ENCODE results near the gene WFDC11. TPM values are rescaled to one million over a fixed set of nuclear protein-coding genes. Genes with fewer than 3 reads are reported as not detected.
"Not testable (repeated sequence)": the region's sequence is repeated elsewhere in the genome, so short reads cannot be mapped to it uniquely, and the experiment has no call there.

Gene WFDC11
- polyA plus RNA-seq = not detected
- long read RNA-seq, donor 1 = 0 reads
- long read RNA-seq, donor 2 = 0 reads
- long read RNA-seq, donor 3 = 0 reads
- long read RNA-seq, donor 4 = 0 reads
- long read RNA-seq, donor 5 = 0 reads
- long read RNA-seq, donor 6 = 0 reads
- long read RNA-seq, donor 7 = 0 reads
- long read RNA-seq, donor 8 = 0 reads
- long read RNA-seq, donor 9 = 0 reads
- long read RNA-seq, donor 10 = 0 reads
- long read RNA-seq, donor 11 = 0 reads

- Histone ChIP-seq H3K4me1 (ENCODE audit: control insufficient read depth, insufficient read depth, low read length) (no peaks in the 10 kb centered on the region), H3K27me3 (ENCODE audit: control insufficient read depth, insufficient read depth, low read length) (no peaks in the 10 kb centered on the region), H3K27ac (ENCODE audit: low read length) (no peak within 1 kb of the TSS), H3K9me3 (ENCODE audit: control insufficient read depth, low read depth, low read length) (no peaks in the 10 kb centered on the region), H3K4me3 (ENCODE audit: low read length) (no peak within 1 kb of the TSS), H3K36me3 (ENCODE audit: control insufficient read depth, insufficient read depth, low read length) (no peaks in the 10 kb centered on the region)
- no peak for DNase-seq
- no CpG with 5 or more reads among the region's 1 CpG for WGBS (ENCODE audit: insufficient coverage, low lambda C conversion rate)
Observed at GRCh38 chr20:45670139-45670538, at the start of gene WFDC11. Gene WFDC11 (minus strand): TSS chr20:45670239. CDS start chr20:45650600, 19,639 bp downstream.

GRCh38 chr20:45716141-45716688 is 46.2 kb upstream of the WFDC11 start:
- H3K4me1 ChIP-seq (ENCODE audit: control insufficient read depth, insufficient read depth, low read length); H3K27me3 ChIP-seq (ENCODE audit: control insufficient read depth, insufficient read depth, low read length); H3K9me3 ChIP-seq (ENCODE audit: control insufficient read depth, low read depth, low read length); H3K27ac ChIP-seq (ENCODE audit: low read length); H3K4me3 ChIP-seq (ENCODE audit: low read length); H3K36me3 ChIP-seq (ENCODE audit: control insufficient read depth, insufficient read depth, low read length); DNase-seq: not testable (repeated sequence)

GRCh38 chr20:45704969-45705637 is 35.1 kb upstream of the WFDC11 start, which contains the start of gene WFDC10B:
Gene WFDC10B (minus strand): TSS chr20:45705019. CDS start chr20:45685992, 19,027 bp downstream.
- no peak for DNase-seq
- no peak within 1 kb of the TSS for H3K4me3 ChIP-seq (ENCODE audit: low read length)
- H3K27me3 ChIP-seq (ENCODE audit: control insufficient read depth, insufficient read depth, low read length) = no peaks in the 10 kb centered on the region
- H3K9me3 ChIP-seq (ENCODE audit: control insufficient read depth, low read depth, low read length) = no peaks in the 10 kb centered on the region
- no peaks in the 10 kb centered on the region for H3K36me3 ChIP-seq (ENCODE audit: control insufficient read depth, insufficient read depth, low read length)
- no peak within 1 kb of the TSS for H3K27ac ChIP-seq (ENCODE audit: low read length)
- 100% methylated on average over 1 of the region's 1 CpG for WGBS (ENCODE audit: insufficient coverage, low lambda C conversion rate)
- H3K4me1 ChIP-seq (ENCODE audit: control insufficient read depth, insufficient read depth, low read length) = no peaks in the 10 kb centered on the region

- no peaks in the 10 kb centered on the region for H3K27me3 ChIP-seq (ENCODE audit: control insufficient read depth, insufficient read depth, low read length)
- H3K9me3 ChIP-seq (ENCODE audit: control insufficient read depth, low read depth, low read length) = no peaks in the 10 kb centered on the region
- no peak within 1 kb of the TSS for H3K27ac ChIP-seq (ENCODE audit: low read length)
- WGBS (ENCODE audit: insufficient coverage, low lambda C conversion rate) = no CpG with 5 or more reads among the region's 4 CpGs
- H3K4me3 ChIP-seq (ENCODE audit: low read length) = no peak within 1 kb of the TSS
- H3K36me3 ChIP-seq (ENCODE audit: control insufficient read depth, insufficient read depth, low read length) = no peaks in the 10 kb centered on the region
- no peaks in the 10 kb centered on the region for H3K4me1 ChIP-seq (ENCODE audit: control insufficient read depth, insufficient read depth, low read length)
- no peak for DNase-seq
Observed at GRCh38 chr20:45701873-45702272, 31.8 kb upstream of the WFDC11 start, which contains the start of gene WFDC13. Gene WFDC13 (plus strand): TSS chr20:45702038. CDS start chr20:45702124, 86 bp downstream.

DNA sequence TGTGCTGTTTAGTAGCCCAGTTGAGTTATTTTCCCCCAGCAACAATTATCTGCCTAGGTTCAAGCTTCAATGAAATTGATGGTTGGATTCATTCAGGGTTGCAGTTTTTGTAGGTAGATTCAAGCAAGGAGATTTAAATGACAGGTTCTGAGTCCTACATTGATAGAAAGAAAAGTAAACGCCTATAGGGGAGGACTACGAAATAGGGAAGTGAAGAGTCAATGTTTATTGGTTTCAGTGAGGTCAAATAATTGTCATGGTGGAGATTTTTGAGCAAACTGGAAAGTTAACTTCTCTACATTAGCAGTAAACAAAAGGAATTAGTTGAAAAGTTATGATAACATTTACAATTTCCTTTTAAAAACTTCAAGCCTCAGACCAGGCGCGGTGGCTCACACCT is 31.1 kb upstream of the WFDC11 start:
- no peak for DNase-seq
- H3K36me3 ChIP-seq (ENCODE audit: control insufficient read depth, insufficient read depth, low read length) = no peaks in the 10 kb centered on the region
- H3K4me3 ChIP-seq (ENCODE audit: low read length) = no peak overlapping the region
- 62% methylated on average over 3 of the region's 4 CpGs for WGBS (ENCODE audit: insufficient coverage, low lambda C conversion rate)
- no peaks in the 10 kb centered on the region for H3K4me1 ChIP-seq (ENCODE audit: control insufficient read depth, insufficient read depth, low read length)
- H3K27ac ChIP-seq (ENCODE audit: low read length) = no peak overlapping the region
- no peaks in the 10 kb centered on the region for H3K9me3 ChIP-seq (ENCODE audit: control insufficient read depth, low read depth, low read length)
- H3K27me3 ChIP-seq (ENCODE audit: control insufficient read depth, insufficient read depth, low read length) = no peaks in the 10 kb centered on the region

DNA sequence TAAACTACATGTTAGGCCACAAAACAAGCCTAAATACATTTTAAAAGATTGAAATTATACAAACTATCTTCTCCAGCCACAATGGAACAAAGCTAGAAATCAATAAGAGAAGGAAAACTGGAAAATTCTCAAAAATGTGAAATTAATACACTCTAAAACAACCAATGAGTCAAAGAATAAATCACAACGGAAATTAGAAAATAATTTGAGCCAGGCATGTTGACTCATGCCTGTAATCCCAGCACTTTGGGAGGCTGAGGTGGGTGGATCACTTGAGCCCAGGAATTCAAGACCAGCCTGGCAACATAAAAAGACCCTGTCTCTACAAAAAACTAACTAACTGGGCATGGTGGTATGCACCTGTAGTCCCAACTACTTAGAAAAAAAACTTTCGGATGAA is 25.5 kb upstream of the WFDC11 start:
- Histone ChIP-seq H3K9me3 (ENCODE audit: control insufficient read depth, low read depth, low read length) (no peaks in the 10 kb centered on the region), H3K4me1 (ENCODE audit: control insufficient read depth, insufficient read depth, low read length) (no peaks in the 10 kb centered on the region), H3K36me3 (ENCODE audit: control insufficient read depth, insufficient read depth, low read length) (no peaks in the 10 kb centered on the region), H3K27me3 (ENCODE audit: control insufficient read depth, insufficient read depth, low read length) (no peaks in the 10 kb centered on the region), H3K4me3 (ENCODE audit: low read length) (no peak overlapping the region), H3K27ac (ENCODE audit: low read length) (no peak overlapping the region)
- WGBS (ENCODE audit: insufficient coverage, low lambda C conversion rate) = 100% methylated on average over 2 of the region's 2 CpGs
- no peak for DNase-seq

DNA sequence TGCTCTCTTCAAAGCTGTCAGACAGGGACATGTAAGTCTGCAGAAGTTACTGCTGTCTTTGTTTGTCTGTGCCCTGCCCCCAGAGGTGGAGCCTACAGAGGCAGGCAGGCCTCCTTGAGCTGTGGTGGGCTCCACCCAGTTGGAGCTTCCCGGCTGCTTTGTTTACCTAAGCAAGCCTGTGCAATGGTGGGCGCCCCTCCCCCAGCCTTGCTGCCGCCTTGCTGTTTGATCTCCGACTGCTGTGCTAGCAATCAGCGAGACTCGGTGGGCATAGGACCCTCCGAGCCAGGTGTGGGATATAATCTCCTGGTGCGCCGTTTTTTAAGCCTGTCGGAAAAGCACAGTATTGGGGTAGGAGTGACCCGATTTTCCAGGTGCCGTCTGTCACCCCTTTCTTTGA is 23.3 kb upstream of the WFDC11 start:
- H3K4me3 ChIP-seq (ENCODE audit: low read length); H3K27me3 ChIP-seq (ENCODE audit: control insufficient read depth, insufficient read depth, low read length): not testable (repeated sequence)
- WGBS (ENCODE audit: insufficient coverage, low lambda C conversion rate) = no CpG with 5 or more reads among the region's 12 CpGs

DNA sequence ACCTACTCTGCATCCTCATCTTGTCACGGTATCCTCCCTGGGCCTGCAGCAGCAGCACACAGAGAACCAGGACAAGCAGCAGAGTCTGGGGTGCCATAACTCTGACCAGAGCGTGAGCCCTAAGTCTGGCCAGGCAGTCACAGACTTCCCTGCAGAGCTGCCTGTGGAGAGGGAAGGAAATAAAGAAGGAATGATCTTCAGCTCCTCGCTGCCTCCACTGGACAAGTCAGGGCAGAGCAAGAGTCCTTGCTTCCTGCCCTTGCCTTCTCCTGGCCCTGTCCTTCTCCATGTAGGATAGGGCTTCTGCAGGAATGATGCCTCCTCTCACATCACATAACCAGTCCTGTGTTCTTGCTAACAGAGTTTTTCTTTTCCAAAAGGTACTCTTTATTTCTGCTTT is 15.9 kb upstream of the WFDC11 start:
- no CpG with 5 or more reads among the region's 3 CpGs for WGBS (ENCODE audit: insufficient coverage, low lambda C conversion rate)
- no peaks in the 10 kb centered on the region for H3K4me1 ChIP-seq (ENCODE audit: control insufficient read depth, insufficient read depth, low read length)
- H3K27me3 ChIP-seq (ENCODE audit: control insufficient read depth, insufficient read depth, low read length) = no peaks in the 10 kb centered on the region
- DNase-seq = no peak
- no peak overlapping the region for H3K27ac ChIP-seq (ENCODE audit: low read length)
- H3K9me3 ChIP-seq (ENCODE audit: control insufficient read depth, low read depth, low read length) = no peaks in the 10 kb centered on the region
- no peak overlapping the region for H3K4me3 ChIP-seq (ENCODE audit: low read length)
- no peaks in the 10 kb centered on the region for H3K36me3 ChIP-seq (ENCODE audit: control insufficient read depth, insufficient read depth, low read length)

More for the DNA sequence above, 23.3 kb upstream of the WFDC11 start:
- not testable (repeated sequence) for DNase-seq; H3K27ac ChIP-seq (ENCODE audit: low read length); H3K36me3 ChIP-seq (ENCODE audit: control insufficient read depth, insufficient read depth, low read length); H3K9me3 ChIP-seq (ENCODE audit: control insufficient read depth, low read depth, low read length); H3K4me1 ChIP-seq (ENCODE audit: control insufficient read depth, insufficient read depth, low read length)

DNA sequence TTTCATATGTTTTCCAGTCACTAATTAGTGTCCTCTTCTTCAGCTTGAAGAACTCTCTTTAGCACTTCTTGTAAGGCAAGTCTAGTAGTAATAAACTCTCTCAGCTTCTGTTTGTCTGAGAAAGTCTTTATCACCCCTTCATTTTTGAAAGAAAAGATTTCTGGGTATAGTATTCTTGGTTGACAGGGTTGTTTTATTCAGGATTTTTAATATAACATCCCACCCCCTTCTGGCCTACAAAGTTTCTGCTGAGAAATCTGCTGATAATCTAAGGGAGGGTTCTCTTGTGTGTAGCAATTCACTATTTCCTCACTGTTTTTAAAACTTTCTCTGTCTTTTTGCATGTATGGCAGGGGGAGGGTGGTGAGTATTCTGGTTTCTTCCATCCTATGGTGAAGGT is 9.6 kb upstream of the WFDC11 start:
- no peak for DNase-seq
- no peak overlapping the region for H3K27ac ChIP-seq (ENCODE audit: low read length)

GRCh38 chr20:45672765-45673164 is 2.7 kb upstream of the WFDC11 start:
- DNase-seq = no peak
- Histone ChIP-seq H3K27ac (ENCODE audit: low read length) (no peak overlapping the region), H3K36me3 (ENCODE audit: control insufficient read depth, insufficient read depth, low read length) (no peaks in the 10 kb centered on the region), H3K4me1 (ENCODE audit: control insufficient read depth, insufficient read depth, low read length) (no peaks in the 10 kb centered on the region), H3K4me3 (ENCODE audit: low read length) (no peak overlapping the region), H3K9me3 (ENCODE audit: control insufficient read depth, low read depth, low read length) (no peaks in the 10 kb centered on the region), H3K27me3 (ENCODE audit: control insufficient read depth, insufficient read depth, low read length) (no peaks in the 10 kb centered on the region)

More for the DNA sequence above, 9.6 kb upstream of the WFDC11 start:
- Histone ChIP-seq H3K9me3 (ENCODE audit: control insufficient read depth, low read depth, low read length) (no peaks in the 10 kb centered on the region), H3K4me1 (ENCODE audit: control insufficient read depth, insufficient read depth, low read length) (no peaks in the 10 kb centered on the region), H3K36me3 (ENCODE audit: control insufficient read depth, insufficient read depth, low read length) (no peaks in the 10 kb centered on the region), H3K27me3 (ENCODE audit: control insufficient read depth, insufficient read depth, low read length) (no peaks in the 10 kb centered on the region), H3K4me3 (ENCODE audit: low read length) (no peak overlapping the region)

DNA sequence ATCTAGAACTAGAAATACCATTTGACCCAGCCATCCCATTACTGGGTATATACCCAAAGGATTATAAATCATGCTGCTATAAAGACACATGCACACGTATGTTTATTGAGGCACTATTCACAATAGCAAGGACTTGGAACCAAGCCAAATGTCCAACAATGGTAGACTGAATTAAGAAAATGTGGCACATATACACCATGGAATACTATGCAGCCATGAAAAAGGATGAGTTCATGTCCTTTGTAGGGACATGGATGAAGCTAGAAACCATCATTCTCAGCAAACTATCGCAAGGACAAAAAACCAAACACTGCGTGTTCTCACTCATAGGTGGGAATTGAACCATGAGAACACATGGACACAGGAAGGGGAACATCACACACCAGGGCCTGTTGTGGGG is 13.0 kb downstream of the WFDC11 start:
- H3K27ac ChIP-seq (ENCODE audit: low read length); H3K9me3 ChIP-seq (ENCODE audit: control insufficient read depth, low read depth, low read length); H3K4me3 ChIP-seq (ENCODE audit: low read length); H3K27me3 ChIP-seq (ENCODE audit: control insufficient read depth, insufficient read depth, low read length); H3K36me3 ChIP-seq (ENCODE audit: control insufficient read depth, insufficient read depth, low read length); H3K4me1 ChIP-seq (ENCODE audit: control insufficient read depth, insufficient read depth, low read length); DNase-seq: not testable (repeated sequence)
- no CpG with 5 or more reads among the region's 3 CpGs for WGBS (ENCODE audit: insufficient coverage, low lambda C conversion rate)

Data from large intestine (tissue), 12 donors.